ENCODE results near the gene PPP2R2C.

PPP2R2C gene

GRCh38 chr4:6409381-6409780 is 63.0 kb downstream of the PPP2R2C start:
- DNase-seq (ENCODE audit: extremely low read depth, low read depth) = no peak
- H3K4me3 ChIP-seq (replicated peaks; ENCODE audit: low read depth, low read length) = no peak overlapping the region
- no peak for TF ChIP-seq CTCF (IDR thresholded peaks at IDR 0.05; ENCODE audit: low read depth, low read length, missing control alignments)

GRCh38 chr4:6408263-6408662 is 64.2 kb downstream of the PPP2R2C start:
- H3K4me3 ChIP-seq (replicated peaks; ENCODE audit: low read depth, low read length) = no peak overlapping the region
- DNase-seq (ENCODE audit: extremely low read depth, low read depth) = no peak
- no peak for TF ChIP-seq CTCF (IDR thresholded peaks at IDR 0.05; ENCODE audit: low read depth, low read length, missing control alignments)

GRCh38 chr4:6405397-6405706 is 67.1 kb downstream of the PPP2R2C start:
- TF ChIP-seq CTCF (IDR thresholded peaks at IDR 0.05; ENCODE audit: low read depth, low read length, missing control alignments) = no peak
- H3K4me3 ChIP-seq (replicated peaks; ENCODE audit: low read depth, low read length) = no peak overlapping the region
- no peak for DNase-seq (ENCODE audit: extremely low read depth, low read depth)

GRCh38 chr4:6404611-6405396 is 67.6 kb downstream of the PPP2R2C start:
- TF ChIP-seq CTCF (IDR thresholded peaks at IDR 0.05; ENCODE audit: low read depth, low read length, missing control alignments) = no peak
- H3K4me3 ChIP-seq (replicated peaks; ENCODE audit: low read depth, low read length) = no peak overlapping the region
- no peak for DNase-seq (ENCODE audit: extremely low read depth, low read depth)

GRCh38 chr4:6403400-6403685 is 69.1 kb downstream of the PPP2R2C start:
- no peak for DNase-seq (ENCODE audit: extremely low read depth, low read depth)
- no peak overlapping the region for H3K4me3 ChIP-seq (replicated peaks; ENCODE audit: low read depth, low read length)
- TF ChIP-seq CTCF (IDR thresholded peaks at IDR 0.05; ENCODE audit: low read depth, low read length, missing control alignments) = no peak

- no peak for TF ChIP-seq CTCF (IDR thresholded peaks at IDR 0.05; ENCODE audit: low read depth, low read length, missing control alignments)
- H3K4me3 ChIP-seq (replicated peaks; ENCODE audit: low read depth, low read length) = no peak overlapping the region
- DNase-seq (ENCODE audit: extremely low read depth, low read depth) = no peak
Observed at GRCh38 chr4:6402566-6403399, 69.6 kb downstream of the PPP2R2C start.
